ENCODE results near the gene KRTAP9-9.

GRCh38 chr17:41271858-41272257 is 16.7 kb downstream of the KRTAP9-9 start:
- TF ChIP-seq POLR2A (IDR thresholded peaks at IDR 0.05; ENCODE audit: low read depth, low read length) (no peak), POLR2AphosphoS5 (IDR thresholded peaks at IDR 0.05; ENCODE audit: low read depth, low read length) (no peak)

Measured in GM12892 (cell line).